Sigmoid colon (tissue), 4 donors: ENCODE results near the gene SH3TC1.

Experiments used
- POLR2A ChIP-seq, 2 donors: fragments of 450-650 bp; IDR thresholded peaks; one replicate each; pipeline ENCODE4 v1.6.1; 2016; ENCODE audit warnings: antibody characterized with exemption in 2 of 2, mild to moderate bottlenecking in 2 of 2, moderate library complexity in 2 of 2
- POLR2AphosphoS5 ChIP-seq, 4 donors: sonication (generic); formaldehyde crosslinking; IDR thresholded peaks; one replicate each; pipeline ENCODE4 v1.6.1; 2017; ENCODE audit warnings: antibody characterized with exemption in 4 of 4

GRCh38 chr4:8210616-8211015 lies 11.5 kb downstream of the SH3TC1 start:
- TF ChIP-seq POLR2A (IDR thresholded peaks at IDR 0.05) (no peak), POLR2AphosphoS5 (IDR thresholded peaks at IDR 0.05) (no peak)
